Ectodermal cell (in vitro differentiated cells): Measurements from ENCODE around the gene FDXR.
"Not testable (repeated sequence)": the region's sequence is repeated elsewhere in the genome, so short reads cannot be mapped to it uniquely, and the experiment has no call there.

Experiments used
- H3K27ac ChIP-seq: 2 replicates; pipeline ENCODE4 v1.7.0; 2013; ENCODE audit warnings: mild to moderate bottlenecking, low read depth, low read length; ENCODE audit not compliant: insufficient read depth, poor library complexity, severe bottlenecking
- H3K27me3 ChIP-seq: 2 replicates; pipeline ENCODE4 v1.7.0; 2013; ENCODE audit warnings: mild to moderate bottlenecking, low read length; ENCODE audit not compliant: insufficient read depth, control insufficient read depth, poor library complexity, severe bottlenecking
- H3K36me3 ChIP-seq: one replicate; pipeline ENCODE4 v1.7.0; 2013; ENCODE audit warnings: low read length; ENCODE audit not compliant: control insufficient read depth, insufficient read depth
- H3K4me1 ChIP-seq: one replicate; pipeline ENCODE4 v1.7.0; 2013; ENCODE audit warnings: low read length; ENCODE audit not compliant: control insufficient read depth, insufficient read depth
- H3K4me3 ChIP-seq: 2 replicates; pipeline ENCODE4 v1.7.0; 2013; ENCODE audit warnings: low read depth, low read length, control low read depth; ENCODE audit not compliant: insufficient read depth
- H3K9me3 ChIP-seq: 2 replicates; pipeline ENCODE4 v1.7.0; 2013; ENCODE audit warnings: mild to moderate bottlenecking, low read length, moderate library complexity; ENCODE audit not compliant: control insufficient read depth
- WGBS, 2 experiments: methylation state at CpG; one replicate each; pipeline ENCODE4 v1.1.7; 2013; ENCODE audit warnings: missing lambda C conversion rate in 2 of 2; 5-methylcytosine and 5-hydroxymethylcytosine counted together

The FDXR gene

GRCh38 chr17:74871356-74872076 lies 1.3 kb downstream of the FDXR start:
- Histone ChIP-seq H3K9me3 (no peaks in the 10 kb centered on the region), H3K4me3 (peak overlapping the region; percentile 72), H3K27ac (no peak overlapping the region), H3K36me3 (no peaks in the 10 kb centered on the region), H3K27me3 (peaks cover 6% of the 10 kb centered on the region), H3K4me1 (peaks cover 6% of the 10 kb centered on the region)
- WGBS, 2 experiments = 78 to 88% methylated on average over 11 of the region's 11 CpGs

- WGBS, 2 experiments = 93% methylated on average over 3 of the region's 3 CpGs
- Histone ChIP-seq H3K27me3 (peaks cover 6% of the 10 kb centered on the region), H3K9me3 (no peaks in the 10 kb centered on the region), H3K4me3 (no peak overlapping the region), H3K4me1 (peaks cover 6% of the 10 kb centered on the region), H3K36me3 (no peaks in the 10 kb centered on the region), H3K27ac (no peak overlapping the region)
Observed at GRCh38 chr17:74870512-74870911, 2.3 kb downstream of the FDXR start.

GRCh38 chr17:74870028-74870427 lies 2.8 kb downstream of the FDXR start:
- H3K9me3 ChIP-seq, H3K4me1 ChIP-seq, H3K4me3 ChIP-seq, H3K36me3 ChIP-seq, H3K27me3 ChIP-seq, H3K27ac ChIP-seq: not testable (repeated sequence)
- 89% methylated on average over 9 of the region's 9 CpGs for WGBS, 2 experiments

GRCh38 chr17:74868908-74869255 lies 3.9 kb downstream of the FDXR start:
- Histone ChIP-seq H3K27ac (no peak overlapping the region), H3K4me3 (no peak overlapping the region), H3K36me3 (no peaks in the 10 kb centered on the region), H3K4me1 (peaks cover 6% of the 10 kb centered on the region), H3K9me3 (no peaks in the 10 kb centered on the region), H3K27me3 (peaks cover 6% of the 10 kb centered on the region)
- WGBS, 2 experiments = 93 to 94% methylated on average over 6 of the region's 6 CpGs

GRCh38 chr17:74868251-74868907 lies 4.4 kb downstream of the FDXR start:
- Histone ChIP-seq H3K9me3 (no peaks in the 10 kb centered on the region), H3K27ac (no peak overlapping the region), H3K4me3 (no peak overlapping the region), H3K36me3 (no peaks in the 10 kb centered on the region), H3K4me1 (peaks cover 6% of the 10 kb centered on the region), H3K27me3 (peaks cover 6% of the 10 kb centered on the region)
- 90 to 92% methylated on average over 12 of the region's 12 CpGs for whole genome bisulfite sequencing, 2 experiments

- H3K36me3 ChIP-seq = no peaks in the 10 kb centered on the region
- peaks cover 15% of the 10 kb centered on the region for H3K27me3 ChIP-seq
- no peak overlapping the region for H3K4me3 ChIP-seq
- no peak overlapping the region for H3K27ac ChIP-seq
- H3K4me1 ChIP-seq = peaks cover 7% of the 10 kb centered on the region
- no peaks in the 10 kb centered on the region for H3K9me3 ChIP-seq
- WGBS, 2 experiments = 88 to 89% methylated on average over 19 of the region's 19 CpGs
Observed at GRCh38 chr17:74866198-74866835, 6.5 kb downstream of the FDXR start.

GRCh38 chr17:74865504-74866197 lies 7.1 kb downstream of the FDXR start:
- 84 to 89% methylated on average over 19 of the region's 19 CpGs for WGBS, 2 experiments
- Histone ChIP-seq H3K4me3 (no peak overlapping the region), H3K4me1 (peaks cover 12% of the 10 kb centered on the region), H3K27me3 (peaks cover 21% of the 10 kb centered on the region), H3K9me3 (no peaks in the 10 kb centered on the region), H3K36me3 (no peaks in the 10 kb centered on the region), H3K27ac (no peak overlapping the region)

GRCh38 chr17:74864866-74865395 lies 7.9 kb downstream of the FDXR start:
- Histone ChIP-seq H3K27ac (no peak overlapping the region), H3K9me3 (no peaks in the 10 kb centered on the region), H3K36me3 (no peaks in the 10 kb centered on the region), H3K4me3 (no peak overlapping the region), H3K4me1 (peaks cover 16% of the 10 kb centered on the region), H3K27me3 (peaks cover 28% of the 10 kb centered on the region)
- WGBS, 2 experiments = 43 to 48% methylated on average over 10 to 11 of the region's 11 CpGs

GRCh38 chr17:74864297-74864865 lies 8.4 kb downstream of the FDXR start:
- Histone ChIP-seq H3K4me1 (peaks cover 17% of the 10 kb centered on the region), H3K27ac (no peak overlapping the region), H3K9me3 (no peaks in the 10 kb centered on the region), H3K4me3 (no peak overlapping the region), H3K27me3 (peaks cover 34% of the 10 kb centered on the region), H3K36me3 (no peaks in the 10 kb centered on the region)
- 92 to 94% methylated on average over 15 of the region's 15 CpGs for WGBS, 2 experiments
